EL (cell line): ENCODE data around the gene RAB3GAP2.
"Not testable (repeated sequence)": the region's sequence is repeated elsewhere in the genome, so short reads cannot be mapped to it uniquely, and the experiment has no call there.

Experiments
- DNase-seq: peaks from one replicate; pipeline ENCODE4 v3.0.0-alpha.2; 2016

The RAB3GAP2 gene

DNA sequence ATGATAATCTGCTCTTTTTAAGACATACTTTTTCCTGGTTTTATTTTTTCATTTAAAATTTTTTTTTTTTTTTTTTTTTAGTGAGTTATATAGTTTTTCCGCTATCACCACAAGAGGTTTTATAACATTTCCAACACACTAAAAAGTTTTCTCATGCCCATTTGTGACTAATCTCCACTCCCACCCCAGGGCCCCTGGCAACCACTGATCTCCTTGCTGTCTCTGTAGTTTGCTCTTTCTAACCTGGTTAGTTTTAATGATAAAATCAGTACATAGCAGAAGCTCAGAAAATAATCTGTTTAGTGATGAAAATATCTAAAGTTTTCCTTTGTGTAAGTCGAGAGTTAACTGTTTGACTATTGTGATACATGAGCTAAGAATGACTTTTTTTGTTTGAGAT is 136.5 kb downstream of the RAB3GAP2 start:
- no peak for DNase-seq

DNA sequence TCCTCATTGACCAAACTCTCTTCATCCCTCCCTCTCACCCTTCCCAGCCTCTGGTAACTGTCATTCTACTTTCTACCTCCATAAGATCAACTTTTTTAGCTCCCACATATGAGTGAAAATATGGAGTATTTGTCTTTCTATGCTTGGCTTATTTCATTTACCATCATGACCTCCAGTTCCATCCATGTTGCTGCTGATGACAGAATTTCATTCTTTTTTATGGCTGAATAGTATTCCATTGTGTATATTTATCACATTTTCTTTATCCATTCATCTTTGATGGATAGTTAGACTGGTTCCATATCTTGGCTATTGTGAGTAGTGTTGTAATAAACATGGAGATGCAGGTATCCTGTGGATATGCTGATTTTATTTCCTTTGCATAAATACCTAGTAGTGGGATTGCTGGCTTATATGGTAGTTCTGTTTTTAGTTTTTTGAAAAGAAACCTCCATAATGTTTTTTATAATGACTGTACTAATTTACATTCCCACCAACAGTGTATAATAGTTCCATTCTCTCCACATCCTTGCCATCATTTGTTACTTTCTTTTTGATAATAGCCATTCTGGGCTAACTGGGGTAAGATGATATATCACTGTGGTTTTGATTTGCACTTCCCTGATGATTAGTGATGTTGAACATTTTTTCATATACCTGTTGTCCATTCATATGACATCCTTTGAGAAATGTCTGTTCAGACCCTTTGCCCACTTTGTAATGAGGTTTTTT is 142.6 kb downstream of the RAB3GAP2 start:
- DNase-seq: no peak

DNA sequence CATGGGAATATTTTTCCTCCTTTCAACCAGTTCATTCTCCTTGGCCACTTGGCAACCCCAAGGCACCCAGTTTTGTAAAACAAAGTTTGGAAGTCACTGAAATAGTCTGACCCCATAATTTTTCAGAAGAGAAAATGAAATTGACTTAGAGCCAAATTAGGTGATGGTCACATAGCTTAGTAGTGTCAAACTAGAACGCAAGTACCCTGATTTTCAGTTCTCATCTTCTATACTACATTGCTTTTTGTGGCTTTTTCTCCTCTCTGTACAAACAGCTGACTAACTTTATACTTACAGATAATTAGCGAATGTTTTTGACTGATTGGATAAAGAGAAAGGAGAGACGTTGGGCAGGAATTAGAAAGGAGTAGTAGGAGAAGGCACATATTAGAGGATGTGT is 145.2 kb downstream of the RAB3GAP2 start:
- no peak for DNase-seq

GRCh38 chr1:220124542-220124941 is 147.7 kb downstream of the RAB3GAP2 start:
- peak; percentile 8 for DNase-seq

DNA sequence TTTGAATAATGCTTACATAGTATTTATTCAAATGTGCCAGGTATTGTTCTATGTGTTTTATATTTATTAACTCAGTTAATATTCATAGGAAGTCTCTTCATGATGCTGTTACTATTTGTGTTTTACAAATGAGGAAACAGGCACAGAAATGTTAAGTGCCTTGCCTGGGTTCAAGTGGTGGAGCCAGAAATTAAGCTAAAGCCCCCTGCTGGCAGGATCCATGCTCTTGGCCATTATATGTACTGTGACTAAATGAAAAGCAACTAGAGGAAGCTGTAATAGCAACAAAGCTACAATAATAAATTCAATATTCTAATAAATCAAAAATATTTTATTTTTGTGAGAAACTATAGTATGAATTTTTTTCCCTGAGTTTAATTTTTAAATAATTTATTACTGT is 148.4 kb downstream of the RAB3GAP2 start:
- DNase-seq: peak; percentile 13

DNA sequence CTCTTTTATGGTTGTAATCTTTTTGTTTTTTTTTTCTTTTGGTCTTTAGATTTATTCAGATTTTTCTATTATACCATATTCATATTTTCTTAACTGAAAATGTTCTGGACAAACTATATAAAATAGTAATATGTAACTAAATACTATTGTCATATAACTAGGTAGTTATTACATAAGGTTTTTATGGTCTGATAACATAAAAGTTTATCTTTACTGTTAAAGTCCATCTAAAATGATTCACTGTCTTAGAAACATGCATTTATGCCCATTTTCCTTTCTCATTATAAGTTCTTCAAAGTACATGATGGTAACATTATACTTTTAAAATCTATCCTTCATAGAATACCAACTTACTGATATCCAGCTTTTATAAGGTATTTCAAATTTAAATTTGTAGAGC is 149.2 kb downstream of the RAB3GAP2 start:
- no peak for DNase-seq

DNA sequence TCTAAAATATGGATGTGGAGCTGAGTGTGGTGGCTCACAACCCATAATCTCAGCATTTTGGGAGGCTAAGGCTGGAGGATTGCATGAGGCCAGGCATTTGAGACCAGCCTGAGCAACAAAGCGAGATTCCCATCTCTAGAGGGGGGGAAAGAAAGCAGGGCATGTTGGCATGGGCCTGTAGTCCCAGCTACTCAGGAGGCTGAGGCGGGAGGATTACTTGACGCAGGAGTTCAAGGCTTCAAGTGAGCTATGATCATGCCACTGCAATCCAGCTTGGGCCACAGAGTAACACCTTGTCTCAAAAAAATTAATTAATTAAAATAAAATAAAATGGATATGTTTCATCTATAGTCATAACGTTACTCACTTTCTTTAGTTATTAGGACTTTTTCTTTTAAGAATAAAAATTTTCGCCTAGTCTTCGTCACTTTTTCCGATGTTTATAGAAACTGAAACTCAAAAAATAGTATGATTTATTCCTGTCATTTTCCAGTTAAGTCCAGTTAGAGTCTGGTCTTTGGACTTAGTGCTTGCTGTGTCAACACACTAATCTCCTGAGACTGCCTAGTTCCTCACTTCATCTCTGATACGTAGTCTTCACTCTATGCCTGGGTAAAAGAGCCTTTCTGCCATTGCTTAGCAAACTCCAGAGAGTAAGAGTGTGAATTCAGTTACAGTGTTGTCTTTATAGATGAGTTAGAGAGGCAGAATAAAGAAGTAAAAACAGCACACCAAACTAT is 150.3 kb downstream of the RAB3GAP2 start:
- no peak for DNase-seq

- DNase-seq: no peak
These were observed 153.2 kb downstream of the RAB3GAP2 start for GRCh38 chr1:220119043-220119512.

DNA sequence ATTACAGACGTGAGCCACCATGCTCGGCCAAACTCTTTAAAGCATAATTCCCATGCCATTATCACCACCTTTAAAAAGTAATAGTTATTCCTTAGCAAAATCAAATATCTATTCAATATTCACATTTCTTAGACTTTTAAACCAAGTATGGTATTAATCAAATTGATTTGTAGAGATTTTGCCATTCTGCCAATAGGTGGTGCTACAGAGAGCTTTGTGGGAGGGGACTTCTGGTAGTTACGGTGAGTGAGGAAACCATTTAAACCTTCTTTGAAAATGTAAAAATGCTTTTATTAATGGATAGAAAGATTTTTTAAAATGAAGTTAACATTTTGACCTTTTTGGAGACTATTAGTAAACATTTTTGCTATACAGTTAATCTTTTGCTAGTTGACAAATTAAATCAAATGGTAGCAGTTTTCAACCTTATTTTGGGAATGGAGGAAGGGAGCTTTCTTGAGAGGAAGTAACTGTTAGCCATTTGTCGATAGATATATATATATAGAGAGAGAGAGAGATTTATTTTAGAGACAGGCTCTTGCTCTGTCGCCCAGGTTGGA is 159.0 kb downstream of the RAB3GAP2 start:
- peak; percentile 25 for DNase-seq

GRCh38 chr1:220112600-220112999 is 159.7 kb downstream of the RAB3GAP2 start:
- DNase-seq: not testable (repeated sequence)

- not testable (repeated sequence) for DNase-seq
These were observed 161.8 kb downstream of the RAB3GAP2 start for GRCh38 chr1:220110473-220110872.

GRCh38 chr1:220099826-220100225 is 172.4 kb downstream of the RAB3GAP2 start:
- no peak for DNase-seq
